NOMO-1 treated with DMSO at 0.1 percent for 48 hours (cell line): ENCODE data around the gene FAM161B.
"Not testable (repeated sequence)": the region's sequence is repeated elsewhere in the genome, so short reads cannot be mapped to it uniquely, and the experiment has no call there.

Experiments
- DNase-seq: peaks from one replicate; lab custom pipeline; 2025; ENCODE audit not compliant: unreplicated experiment; lab: John Stamatoyannopoulos, UW

The FAM161B gene

GRCh38 chr14:73944432-73945158, 5.3 kb downstream of the FAM161B start:
- DNase-seq, result no peak

GRCh38 chr14:73943083-73943482, 6.8 kb downstream of the FAM161B start:
- DNase-seq, result peak; percentile 81

GRCh38 chr14:73942180-73942579, 7.7 kb downstream of the FAM161B start:
- no peak for DNase-seq

GRCh38 chr14:73937012-73937411, 12.9 kb downstream of the FAM161B start:
- no peak for DNase-seq

GRCh38 chr14:73936548-73936947, 13.3 kb downstream of the FAM161B start:
- DNase-seq, result no peak

- DNase-seq, result peak; percentile 0
Measured at GRCh38 chr14:73935666-73936065, 14.2 kb downstream of the FAM161B start.

- no peak for DNase-seq
Measured at GRCh38 chr14:73924337-73924736, 25.6 kb downstream of the FAM161B start.

GRCh38 chr14:73919457-73919856, 30.4 kb downstream of the FAM161B start:
- not testable (repeated sequence) for DNase-seq

GRCh38 chr14:73916324-73916723, 33.6 kb downstream of the FAM161B start:
- DNase-seq, result no peak

- DNase-seq, result no peak
Measured at GRCh38 chr14:73913256-73913655, 36.6 kb downstream of the FAM161B start.

- no peak for DNase-seq
Measured at GRCh38 chr14:73909681-73910080, 40.2 kb downstream of the FAM161B start.

- no peak for DNase-seq
Measured at GRCh38 chr14:73903028-73903427, 46.9 kb downstream of the FAM161B start.

- no peak for DNase-seq
Measured at GRCh38 chr14:73896521-73896920, 53.4 kb downstream of the FAM161B start.

- no peak for DNase-seq
Measured at GRCh38 chr14:73895939-73896338, 54.0 kb downstream of the FAM161B start.

- not testable (repeated sequence) for DNase-seq
Measured at GRCh38 chr14:73894180-73894687, 55.7 kb downstream of the FAM161B start.

- no peak for DNase-seq
Measured at GRCh38 chr14:73889376-73889775, 60.5 kb downstream of the FAM161B start.

GRCh38 chr14:73888971-73889370, 60.9 kb downstream of the FAM161B start:
- no peak for DNase-seq

GRCh38 chr14:73888460-73888725, 61.5 kb downstream of the FAM161B start:
- peak; percentile 38 for DNase-seq

- peak; percentile 3 for DNase-seq
Measured at GRCh38 chr14:73887694-73888459, 62.0 kb downstream of the FAM161B start.

GRCh38 chr14:73887318-73887616, 62.6 kb downstream of the FAM161B start:
- DNase-seq, result peak; percentile 16

GRCh38 chr14:73886449-73887317, 63.2 kb downstream of the FAM161B start, which contains the start of gene ZNF410:
Gene ZNF410, plus strand, starts transcription at chr14:73886859. Its CDS starts 5,317 bp downstream, at chr14:73892176.
- DNase-seq, result peak; percentile 88
